Epithelial cell of umbilical artery (primary cell): ENCODE measurements around the gene BCKDHA. TPM values are rescaled to one million over a fixed set of nuclear protein-coding genes. Genes with fewer than 3 reads are reported as not detected.

Experiments
- total RNA-seq: library from RNA; depleted of rRNA; stranded (reverse); fragments of >200 nt; gene quantifications from 2 replicates; pipeline ENCODE4 v1.2.3, GENCODE V29; 2014

BCKDHA gene
- 37.8 and 56.5 TPM in 2 replicates for total RNA-seq

GRCh38 chr19:41397086-41398049, at the start of gene BCKDHA, which contains the start of gene EXOSC5:
Gene BCKDHA, plus strand, starts transcription at chr19:41397818. Its CDS starts 10 bp downstream, at chr19:41397828.
Gene EXOSC5, minus strand, starts transcription at chr19:41397359. Its CDS starts 31 bp downstream, at chr19:41397328.

DNA sequence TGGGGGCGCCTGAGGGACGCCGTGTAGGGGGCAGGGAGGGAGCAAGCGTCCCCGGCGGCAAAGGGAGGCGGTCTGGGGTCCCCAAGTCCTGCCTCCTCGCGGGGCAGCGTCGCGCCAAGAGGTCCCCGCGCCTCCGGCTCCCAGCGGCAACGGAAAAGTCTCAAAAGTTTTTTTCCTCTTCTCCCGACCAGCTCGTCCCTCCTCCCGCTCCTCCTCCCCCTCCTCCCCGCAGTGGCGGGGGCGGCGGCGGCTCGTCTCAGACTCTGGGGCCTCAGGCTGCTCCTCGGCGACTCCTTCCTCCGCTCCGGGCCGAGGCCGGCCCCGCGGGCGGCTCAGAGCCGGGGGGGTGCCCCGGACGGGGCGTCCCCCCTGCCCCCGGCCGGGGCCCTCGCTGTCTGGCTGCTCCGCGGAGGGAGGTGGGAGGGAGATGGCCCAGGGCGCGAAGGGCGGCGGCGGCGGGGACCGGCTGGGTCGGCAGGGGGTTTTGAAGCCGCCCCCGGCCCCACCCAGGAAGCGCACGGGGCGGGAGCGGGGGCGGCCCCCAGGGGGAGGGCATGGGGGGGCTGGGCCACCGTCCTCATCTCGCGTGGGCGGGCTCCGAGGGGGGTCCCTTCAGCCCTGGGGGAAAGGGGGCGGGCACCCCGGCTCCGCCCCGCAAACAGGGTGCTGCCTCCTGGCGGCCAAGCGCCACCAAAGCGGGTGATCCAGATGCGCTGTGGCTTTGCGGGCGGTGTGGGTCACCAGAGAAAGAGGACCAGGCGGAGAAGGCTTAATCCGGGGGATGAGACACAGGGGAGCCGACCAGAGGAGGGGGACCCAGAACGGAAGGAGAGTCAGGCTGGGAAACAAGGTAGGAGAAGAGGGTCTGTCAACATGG, 43.9 kb upstream of the BCKDHA start, which contains the start of gene TGFB1:
Gene TGFB1 (minus strand): TSS at position 457 of the 877 bp plus-strand sequence. CDS start 878 bp downstream, outside the sequence.

DNA sequence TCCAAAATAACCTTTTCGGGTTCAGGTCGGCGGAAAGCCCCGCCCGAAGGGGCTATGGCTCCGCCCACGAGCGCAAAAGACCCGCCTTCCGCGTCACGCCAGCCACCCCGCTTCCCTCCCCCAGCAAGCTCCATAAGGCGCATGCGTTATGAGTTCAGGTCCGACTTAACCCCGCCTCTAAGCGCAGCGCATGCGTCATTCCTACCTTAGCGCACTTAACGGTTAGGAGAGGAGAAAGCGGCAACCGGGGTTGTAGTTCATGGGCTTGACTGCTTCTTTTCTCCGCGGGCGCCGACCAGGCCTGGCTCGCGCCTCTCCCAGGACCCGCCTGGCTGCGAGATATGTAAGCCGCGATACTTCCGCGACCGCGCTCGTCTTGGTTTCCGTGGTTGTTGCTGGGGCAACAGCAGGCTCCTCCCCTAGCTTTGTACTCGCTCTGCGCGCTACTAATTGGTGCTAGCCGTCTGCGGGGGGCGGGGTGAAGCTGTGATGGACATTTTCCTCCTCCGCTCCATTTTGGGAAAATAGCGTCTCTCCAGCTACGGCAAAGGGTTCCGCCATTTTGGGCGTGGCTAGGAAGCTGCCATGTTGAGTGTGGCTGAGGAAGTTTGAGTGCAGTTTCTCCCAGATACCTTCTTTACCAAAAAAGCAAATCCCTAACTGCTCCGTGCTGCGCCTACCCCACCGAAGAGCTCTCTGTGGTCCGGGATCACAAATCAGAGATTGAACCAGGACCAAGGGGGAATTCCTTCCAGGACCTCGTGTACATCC, 33.7 kb upstream of the BCKDHA start, which contains the start of gene B9D2:
Gene B9D2 (minus strand): TSS at position 397 of the 771 bp plus-strand sequence. CDS start 630 bp downstream, outside the sequence.

DNA sequence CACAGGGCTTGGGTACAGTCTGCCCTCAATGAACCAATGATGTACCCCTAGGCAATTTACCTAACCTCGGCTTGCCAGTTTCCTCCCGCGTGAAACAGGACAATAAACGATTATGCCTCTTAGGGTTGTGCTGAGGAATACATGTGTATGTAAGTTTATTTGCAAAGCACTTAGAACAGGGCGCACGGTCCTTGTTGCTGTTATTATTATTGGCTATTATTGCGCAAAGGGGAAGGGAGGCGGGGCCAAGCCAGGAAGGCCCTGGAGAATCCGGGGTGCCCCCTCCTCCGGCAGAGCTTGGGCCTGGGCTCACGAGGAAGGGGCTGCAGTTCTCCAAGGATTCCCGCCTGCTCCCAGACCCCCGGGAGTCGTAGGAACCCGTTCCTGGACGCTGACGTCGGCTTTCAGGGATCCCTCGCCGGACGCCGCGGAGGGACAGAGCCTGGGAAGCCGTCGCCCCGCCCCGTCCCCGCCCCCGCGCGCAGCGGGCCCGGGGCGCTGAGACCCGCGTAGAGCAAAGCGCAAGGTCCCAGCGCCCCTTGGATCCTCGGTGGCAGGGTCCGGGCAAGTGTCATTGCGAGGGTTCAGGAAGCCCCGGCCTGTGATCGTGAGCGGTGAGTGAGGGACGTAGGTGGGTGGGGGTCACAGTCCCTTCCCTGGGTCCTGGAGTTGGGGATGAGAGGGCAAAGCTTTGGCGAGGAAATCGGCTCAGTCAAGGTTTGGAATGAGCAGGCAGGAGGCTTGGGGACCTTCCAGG, 21.2 kb upstream of the BCKDHA start, which contains the start of gene TMEM91:
Gene TMEM91 (plus strand): TSS at position 293 of the 757 bp plus-strand sequence. CDS start 1,777 bp downstream, outside the sequence.

DNA sequence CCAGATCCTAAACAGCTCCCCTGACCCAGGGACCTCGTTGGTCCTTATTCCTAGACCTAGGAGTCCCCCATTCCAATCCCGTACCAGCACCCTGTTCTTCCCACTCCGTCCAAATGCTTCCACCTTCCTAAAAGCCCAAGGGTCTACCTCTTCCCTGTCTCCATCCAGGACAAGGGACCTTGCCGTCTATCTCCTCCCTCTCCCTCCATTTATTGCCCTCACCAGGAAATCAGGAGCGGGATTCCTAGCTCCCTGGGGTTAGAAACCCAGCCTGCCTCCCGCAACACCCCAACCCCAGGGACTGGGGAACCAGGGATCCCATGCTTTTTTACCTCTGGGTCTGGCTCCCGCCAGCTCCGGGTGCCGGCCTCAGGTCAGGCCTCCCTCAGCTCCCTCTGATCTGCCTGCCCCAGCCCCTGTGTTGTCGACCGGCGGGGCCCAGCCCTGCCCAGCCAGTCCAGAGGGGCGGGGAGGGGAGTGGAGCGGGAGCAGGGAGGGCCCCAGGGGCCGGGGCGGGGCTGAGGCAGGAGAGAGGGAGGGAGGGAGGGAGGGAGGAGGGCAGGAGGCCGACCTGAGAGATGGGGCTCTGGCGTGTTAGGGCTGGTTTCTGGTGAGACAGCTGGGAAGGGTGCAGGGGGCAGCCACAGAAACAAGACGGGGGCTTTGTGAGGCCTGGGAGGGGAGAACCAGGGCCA, 29.5 kb downstream of the BCKDHA start, which contains the start of gene B3GNT8:
Gene B3GNT8 (minus strand): TSS at position 423 of the 695 bp plus-strand sequence. CDS start 596 bp downstream, outside the sequence.

DNA sequence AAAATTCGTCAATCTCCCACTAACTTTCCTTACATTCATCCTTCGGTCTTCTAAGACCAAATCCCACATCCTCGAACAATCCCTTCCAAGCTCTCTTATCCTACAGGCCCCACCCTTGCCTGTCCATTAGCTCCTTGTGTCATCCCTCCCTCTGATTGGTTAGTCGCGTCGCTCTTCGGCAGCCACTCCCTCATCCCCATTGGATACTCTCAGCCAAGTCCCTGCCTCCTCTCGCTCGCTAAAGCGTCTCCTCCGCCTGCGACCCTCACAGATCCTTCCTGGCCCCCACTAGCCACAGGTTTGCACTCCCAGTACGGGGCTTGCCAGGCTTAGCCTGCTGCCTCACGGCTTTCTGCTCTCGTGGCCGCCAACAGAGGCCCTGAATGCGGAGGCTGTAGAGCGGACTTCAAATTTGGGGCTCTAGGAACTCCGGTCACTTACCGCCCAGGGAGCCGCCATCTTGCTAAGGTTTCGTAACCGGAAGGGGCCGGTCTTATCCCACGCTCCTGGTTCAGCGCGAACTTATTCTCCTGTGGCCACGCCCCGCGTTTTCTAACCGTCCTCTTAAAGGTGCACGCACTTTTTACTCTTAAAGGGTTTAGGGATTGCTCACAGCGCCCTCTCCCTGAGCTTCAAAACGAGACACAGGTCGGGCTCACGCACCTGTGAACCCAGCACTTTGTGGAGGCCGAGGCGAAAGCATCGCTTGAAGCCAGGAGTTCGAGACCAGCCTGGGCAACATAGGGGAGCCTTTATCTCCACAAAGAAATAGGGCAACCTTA, 42.0 kb downstream of the BCKDHA start, which contains the start of gene DMAC2:
Gene DMAC2 (minus strand): TSS at position 472 of the 782 bp plus-strand sequence. CDS start 13 bp downstream, at position 459.

DNA sequence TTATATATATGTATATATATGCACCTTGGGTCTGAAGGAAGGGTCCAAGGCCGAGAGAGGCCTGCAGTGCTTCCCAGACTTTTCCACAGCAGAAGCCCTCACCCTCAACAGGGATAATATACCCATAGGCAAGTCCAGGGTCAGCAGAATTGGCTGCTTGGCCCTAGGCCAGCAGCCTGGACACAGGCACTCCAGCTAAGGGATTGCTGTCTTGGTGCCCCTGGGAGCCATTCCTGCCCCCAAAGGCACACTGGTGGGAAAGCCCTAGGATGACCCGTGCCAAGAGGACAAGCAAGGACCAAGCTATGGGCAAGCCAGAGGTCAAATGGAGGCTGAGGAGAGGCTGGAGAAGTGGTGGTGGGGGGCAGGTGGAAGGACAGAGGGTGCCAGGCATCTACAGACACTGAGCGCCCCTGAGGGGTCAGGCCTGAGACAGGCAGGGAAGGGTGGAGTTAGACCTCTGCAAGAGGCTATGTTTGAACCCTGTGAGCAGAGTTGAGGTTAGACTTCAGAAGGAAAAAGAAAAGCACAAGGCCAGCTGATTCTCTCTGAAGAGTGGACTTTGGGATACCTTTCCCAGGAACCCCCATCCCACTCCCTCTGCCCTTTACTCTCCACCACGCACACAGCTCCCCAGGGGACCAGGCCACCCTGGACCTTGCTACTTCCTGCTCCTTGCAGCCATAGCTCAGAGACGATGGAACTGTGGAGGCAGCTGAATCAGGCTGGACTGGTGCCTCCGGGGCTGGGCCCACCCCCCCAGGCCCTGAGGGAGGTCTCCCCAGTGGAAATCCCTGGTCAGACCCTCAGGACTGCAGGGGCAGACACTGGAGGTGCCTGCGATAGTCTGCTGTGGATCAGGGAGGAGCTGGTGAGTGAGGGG, 45.1 kb downstream of the BCKDHA start, which contains the start of gene ERICH4:
Gene ERICH4 (plus strand): TSS at position 684 of the 883 bp plus-strand sequence. CDS start 14 bp downstream, at position 698.

Other genes starting within 250 kb of the BCKDHA start
- gene CYP2S1, start 204.6 kb upstream of the BCKDHA start, total RNA-seq = not detected in 2 replicates
- 76.3 and 92.6 TPM in 2 replicates for gene AXL, start 178.6 kb upstream of the BCKDHA start, total RNA-seq
- 45.9 and 54.9 TPM in 2 replicates for gene HNRNPUL1, start 133.4 kb upstream of the BCKDHA start, total RNA-seq
- 5.5 TPM in 2 replicates for gene CCDC97, start 87.6 kb upstream of the BCKDHA start, total RNA-seq
- 16.4 and 41.6 TPM in 2 replicates for gene TGFB1, start 43.9 kb upstream of the BCKDHA start, total RNA-seq
- 8.8 and 10.1 TPM in 2 replicates for gene B9D2, start 33.7 kb upstream of the BCKDHA start, total RNA-seq
- 5.3 and 8.4 TPM in 2 replicates for gene TMEM91, start 21.3 kb upstream of the BCKDHA start, total RNA-seq
- gene EXOSC5, start 459 bp upstream of the BCKDHA start, total RNA-seq = 20.7 and 25.7 TPM in 2 replicates
- gene B3GNT8, start 29.6 kb downstream of the BCKDHA start, total RNA-seq = 2.6 and 4.4 TPM in 2 replicates
- gene DMAC2, start 42.1 kb downstream of the BCKDHA start, total RNA-seq = 45.9 and 59.8 TPM in 2 replicates
- gene ERICH4, start 45.3 kb downstream of the BCKDHA start, total RNA-seq = not detected in 2 replicates
- gene CEACAM21, start 178.3 kb downstream of the BCKDHA start, total RNA-seq = 0.32 TPM in 1 of 2 replicates, not detected in the other
- gene CEACAM4, start 229.3 kb downstream of the BCKDHA start, total RNA-seq = not detected in 2 replicates